Esophagus squamous epithelium (tissue), 4 donors: ENCODE measurements around the gene RCL1.

Source experiments
- POLR2A ChIP-seq, 4 donors: fragments of 450-650 bp; IDR thresholded peaks; one replicate each; pipeline ENCODE4 v1.6.1; 2017; ENCODE audit warnings: antibody characterized with exemption in 4 of 4, mild to moderate bottlenecking in 4 of 4, moderate library complexity in 3 of 4
- TF ChIP-seq, protein P1 (sequence below), 6 experiments: fragments of 450-650 bp in 4 of 6; fragments of 200-600 bp in 2 of 6; sonication (generic) in 2 of 6; IDR thresholded peaks; one replicate each; pipeline ENCODE4 v1.5.1; 2016 to 2019; ENCODE audit warnings: antibody characterized with exemption in 6 of 6, mild to moderate bottlenecking in 4 of 6, moderate library complexity in 4 of 6

DNA sequence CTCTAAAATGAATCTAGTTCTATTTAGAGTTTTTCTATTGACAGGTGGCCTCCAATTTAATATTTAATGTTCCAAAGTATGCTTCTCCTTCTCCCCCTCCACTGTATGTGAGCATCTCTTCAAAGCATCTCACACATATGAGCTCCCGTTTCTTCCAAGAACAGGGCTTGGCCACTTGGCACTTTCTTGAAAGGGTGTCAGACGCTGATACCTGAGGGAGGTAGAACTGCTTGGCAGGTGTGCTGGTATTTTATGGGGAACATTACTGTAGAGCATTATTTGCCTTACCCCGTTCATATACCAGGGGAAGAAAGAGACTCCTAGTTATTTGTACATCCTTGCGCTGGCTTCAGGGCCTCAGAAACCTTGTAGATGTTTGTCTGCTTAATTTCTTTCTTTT, 1.9 kb downstream of the RCL1 start:
- no peak for TF ChIP-seq POLR2A (IDR thresholded peaks at IDR 0.05)
- TF ChIP-seq, protein P1, sequence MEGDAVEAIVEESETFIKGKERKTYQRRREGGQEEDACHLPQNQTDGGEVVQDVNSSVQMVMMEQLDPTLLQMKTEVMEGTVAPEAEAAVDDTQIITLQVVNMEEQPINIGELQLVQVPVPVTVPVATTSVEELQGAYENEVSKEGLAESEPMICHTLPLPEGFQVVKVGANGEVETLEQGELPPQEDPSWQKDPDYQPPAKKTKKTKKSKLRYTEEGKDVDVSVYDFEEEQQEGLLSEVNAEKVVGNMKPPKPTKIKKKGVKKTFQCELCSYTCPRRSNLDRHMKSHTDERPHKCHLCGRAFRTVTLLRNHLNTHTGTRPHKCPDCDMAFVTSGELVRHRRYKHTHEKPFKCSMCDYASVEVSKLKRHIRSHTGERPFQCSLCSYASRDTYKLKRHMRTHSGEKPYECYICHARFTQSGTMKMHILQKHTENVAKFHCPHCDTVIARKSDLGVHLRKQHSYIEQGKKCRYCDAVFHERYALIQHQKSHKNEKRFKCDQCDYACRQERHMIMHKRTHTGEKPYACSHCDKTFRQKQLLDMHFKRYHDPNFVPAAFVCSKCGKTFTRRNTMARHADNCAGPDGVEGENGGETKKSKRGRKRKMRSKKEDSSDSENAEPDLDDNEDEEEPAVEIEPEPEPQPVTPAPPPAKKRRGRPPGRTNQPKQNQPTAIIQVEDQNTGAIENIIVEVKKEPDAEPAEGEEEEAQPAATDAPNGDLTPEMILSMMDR (IDR thresholded peaks at IDR 0.05) = no peak
